ENCODE measurements around the gene GAS7. TPM values are rescaled to one million over a fixed set of nuclear protein-coding genes. Genes with fewer than 3 reads are reported as not detected.

GAS7 gene
- total RNA-seq, 4 donors from 2014 or later, result 24.7 to 43.3 (median 38.4) TPM

DNA sequence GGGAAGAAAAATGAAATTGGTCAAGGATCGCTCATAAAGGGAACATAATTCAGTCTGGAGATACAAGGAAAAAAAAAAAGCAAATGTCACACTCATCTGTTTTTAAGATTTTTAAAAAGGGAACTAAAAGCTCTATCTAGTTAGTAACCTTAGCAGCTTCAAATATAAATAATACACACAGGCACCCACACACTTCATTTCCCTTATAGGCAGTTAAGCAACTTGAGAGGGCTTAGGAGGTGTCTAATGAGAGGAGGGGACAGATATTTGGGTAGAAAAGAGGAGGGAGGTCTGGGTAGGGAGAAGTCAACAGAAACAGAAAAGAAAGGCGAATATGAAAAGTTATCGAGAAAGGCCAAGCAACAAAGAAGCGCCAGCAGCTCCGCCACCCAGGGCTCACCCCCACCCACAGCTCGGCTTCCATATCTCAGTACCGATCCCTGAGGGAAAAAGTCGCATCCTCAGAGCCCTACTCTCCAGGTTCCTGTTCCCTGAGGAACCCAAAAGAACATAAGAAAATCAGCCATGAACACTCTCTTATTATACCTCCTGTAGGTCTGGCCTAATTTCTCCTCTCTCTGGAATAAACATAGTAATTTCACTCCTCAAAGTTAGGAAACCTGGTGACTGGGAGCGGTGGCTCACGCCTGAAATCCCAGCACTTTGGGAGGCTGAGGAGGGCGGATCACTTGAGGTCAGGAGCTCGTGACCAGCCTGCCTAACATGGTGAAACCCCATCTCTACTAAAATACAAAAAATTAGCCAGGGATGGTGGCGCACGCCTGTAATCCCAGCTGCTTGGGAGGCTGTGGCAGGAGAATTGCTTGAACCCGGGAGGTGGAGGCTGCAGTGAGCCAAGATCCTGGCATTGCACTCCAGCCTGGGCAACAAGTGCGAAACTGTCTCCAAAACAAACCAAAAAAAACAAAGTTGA, 223.7 kb downstream of the GAS7 start:
- TF ChIP-seq, protein P1, sequence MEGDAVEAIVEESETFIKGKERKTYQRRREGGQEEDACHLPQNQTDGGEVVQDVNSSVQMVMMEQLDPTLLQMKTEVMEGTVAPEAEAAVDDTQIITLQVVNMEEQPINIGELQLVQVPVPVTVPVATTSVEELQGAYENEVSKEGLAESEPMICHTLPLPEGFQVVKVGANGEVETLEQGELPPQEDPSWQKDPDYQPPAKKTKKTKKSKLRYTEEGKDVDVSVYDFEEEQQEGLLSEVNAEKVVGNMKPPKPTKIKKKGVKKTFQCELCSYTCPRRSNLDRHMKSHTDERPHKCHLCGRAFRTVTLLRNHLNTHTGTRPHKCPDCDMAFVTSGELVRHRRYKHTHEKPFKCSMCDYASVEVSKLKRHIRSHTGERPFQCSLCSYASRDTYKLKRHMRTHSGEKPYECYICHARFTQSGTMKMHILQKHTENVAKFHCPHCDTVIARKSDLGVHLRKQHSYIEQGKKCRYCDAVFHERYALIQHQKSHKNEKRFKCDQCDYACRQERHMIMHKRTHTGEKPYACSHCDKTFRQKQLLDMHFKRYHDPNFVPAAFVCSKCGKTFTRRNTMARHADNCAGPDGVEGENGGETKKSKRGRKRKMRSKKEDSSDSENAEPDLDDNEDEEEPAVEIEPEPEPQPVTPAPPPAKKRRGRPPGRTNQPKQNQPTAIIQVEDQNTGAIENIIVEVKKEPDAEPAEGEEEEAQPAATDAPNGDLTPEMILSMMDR (IDR thresholded peaks at IDR 0.05; ENCODE audit: low read depth), result no peak

DNA sequence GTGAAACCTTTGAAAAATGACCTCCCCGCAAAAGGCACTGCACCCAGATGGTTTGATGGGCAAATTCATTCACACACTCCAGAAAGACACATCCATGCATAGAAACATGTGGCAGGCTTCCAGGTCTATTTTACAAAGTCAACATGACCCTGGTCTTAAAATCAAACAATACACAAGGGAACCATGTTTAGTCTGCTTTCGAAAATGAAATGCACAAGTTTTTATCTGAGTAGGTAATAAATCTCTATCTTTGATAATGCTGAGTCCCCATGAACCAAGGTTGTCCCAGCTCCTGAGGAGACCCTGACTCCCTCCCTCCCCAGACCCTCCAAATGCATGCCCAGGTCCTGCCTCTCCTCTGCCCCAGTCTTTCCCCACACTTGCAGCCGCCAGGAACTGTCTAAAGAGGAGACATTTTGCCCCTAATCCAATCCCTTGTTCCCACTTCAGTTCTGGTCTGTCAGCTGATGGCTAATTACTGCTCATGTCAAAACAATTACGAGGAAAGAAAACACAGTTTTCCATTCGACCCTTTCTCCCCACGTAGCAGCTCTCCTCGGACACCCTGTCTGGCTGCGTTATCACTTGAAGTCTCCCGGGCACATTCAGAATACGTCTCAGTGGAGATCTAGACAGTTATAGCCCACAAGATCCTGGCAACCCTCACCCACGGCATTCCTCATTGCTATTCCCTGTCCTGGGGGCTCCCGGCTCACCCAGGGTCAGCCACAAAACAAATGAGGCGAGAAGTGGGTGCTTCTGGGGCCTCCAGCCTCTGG, 224.5 kb downstream of the GAS7 start:
- TF ChIP-seq, protein P1 (IDR thresholded peaks at IDR 0.05; ENCODE audit: low read depth), result no peak

DNA sequence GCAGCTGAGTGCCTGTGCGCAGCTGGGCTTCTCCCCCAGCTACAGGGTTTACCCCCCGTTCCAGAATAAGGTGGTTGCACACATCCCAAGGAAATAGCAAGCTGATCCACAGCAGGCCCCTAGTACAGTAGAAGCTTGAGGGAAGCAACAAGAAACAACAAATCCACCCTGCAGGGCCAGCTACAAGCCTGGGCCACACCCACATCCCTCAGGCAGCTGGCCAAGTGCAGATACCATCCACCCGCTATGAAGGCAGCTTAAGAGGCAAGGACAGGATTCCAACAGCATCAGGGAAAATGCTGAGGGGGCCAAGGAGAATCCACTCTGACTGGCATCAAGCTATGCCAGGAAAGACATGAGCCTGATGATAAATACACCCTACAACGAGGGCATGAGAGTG, 226.4 kb downstream of the GAS7 start:
- TF ChIP-seq, protein P1 (IDR thresholded peaks at IDR 0.05; ENCODE audit: low read depth), result no peak

DNA sequence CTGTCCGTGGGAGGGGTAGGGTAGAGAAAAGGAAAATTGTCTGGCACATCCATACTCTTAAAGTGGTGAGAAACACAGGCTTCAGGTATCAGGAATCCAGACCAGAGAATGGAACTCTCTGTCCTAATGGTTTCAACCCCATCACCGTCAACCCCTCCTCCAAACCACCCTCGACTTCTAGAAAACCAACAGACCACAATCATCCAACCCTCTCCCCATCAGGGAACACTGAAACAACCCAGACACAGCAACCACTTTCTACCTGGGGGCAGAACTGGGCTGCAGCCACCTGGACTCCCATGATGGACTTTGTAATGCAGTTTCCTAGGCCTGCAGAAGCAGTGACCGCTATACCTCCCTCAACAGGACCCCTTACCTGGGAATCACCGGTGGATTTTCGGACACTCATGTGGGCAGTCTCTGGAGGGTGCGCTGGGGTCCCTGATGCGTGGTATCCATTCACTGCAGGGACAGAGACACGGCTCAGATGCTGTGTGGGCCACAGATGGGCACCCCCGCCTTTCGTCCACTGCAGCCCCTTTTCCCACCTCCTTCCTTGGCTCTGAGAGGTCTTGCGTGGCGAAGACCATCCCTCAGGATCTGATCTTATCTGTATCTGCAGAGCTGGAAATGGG, 229.0 kb downstream of the GAS7 start:
- TF ChIP-seq, protein P1 (IDR thresholded peaks at IDR 0.05; ENCODE audit: low read depth), result no peak

DNA sequence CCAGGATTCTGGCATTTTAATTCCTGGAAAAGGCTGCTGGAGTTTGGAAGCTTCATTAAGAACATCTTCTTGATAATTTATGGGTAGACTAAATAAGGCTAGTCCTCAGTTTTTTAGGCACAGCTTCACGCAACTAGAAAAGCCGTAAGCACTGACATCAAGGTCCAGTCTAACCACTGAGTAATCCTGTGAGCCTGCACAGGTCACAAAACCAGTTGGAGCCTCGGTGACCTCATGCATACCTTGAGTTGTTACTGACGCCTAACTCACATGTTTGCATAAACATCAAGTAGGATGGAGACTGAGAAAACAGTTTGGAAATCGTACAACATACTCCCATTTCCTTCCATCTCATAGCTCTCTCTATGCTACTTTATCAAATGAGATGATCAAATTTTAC, 229.5 kb downstream of the GAS7 start:
- TF ChIP-seq, protein P1 (IDR thresholded peaks at IDR 0.05; ENCODE audit: low read depth), result no peak

DNA sequence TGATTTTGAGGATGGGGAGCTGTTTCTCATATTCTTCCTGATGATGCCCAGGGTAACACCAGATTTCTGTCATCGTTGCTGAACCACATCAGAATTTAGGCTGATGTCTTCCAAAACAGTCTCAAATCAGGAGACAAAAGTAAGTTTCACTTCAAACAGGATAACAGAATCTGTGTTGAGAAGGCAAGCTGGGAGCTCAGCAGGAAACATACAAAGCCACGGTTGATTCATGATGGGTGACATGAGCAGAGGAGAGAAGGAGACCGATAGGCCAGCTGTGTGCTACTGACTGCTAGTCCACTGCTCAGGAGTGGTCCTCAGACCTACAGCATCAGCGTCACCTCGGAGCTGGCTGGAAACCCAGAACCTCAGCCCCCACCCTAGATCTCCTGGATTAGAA, 230.4 kb downstream of the GAS7 start:
- TF ChIP-seq, protein P1 (IDR thresholded peaks at IDR 0.05; ENCODE audit: low read depth), result no peak

All from subcutaneous adipose tissue (tissue), 4 donors.